ENCODE data around the gene SEMA3D.

The SEMA3D gene

DNA sequence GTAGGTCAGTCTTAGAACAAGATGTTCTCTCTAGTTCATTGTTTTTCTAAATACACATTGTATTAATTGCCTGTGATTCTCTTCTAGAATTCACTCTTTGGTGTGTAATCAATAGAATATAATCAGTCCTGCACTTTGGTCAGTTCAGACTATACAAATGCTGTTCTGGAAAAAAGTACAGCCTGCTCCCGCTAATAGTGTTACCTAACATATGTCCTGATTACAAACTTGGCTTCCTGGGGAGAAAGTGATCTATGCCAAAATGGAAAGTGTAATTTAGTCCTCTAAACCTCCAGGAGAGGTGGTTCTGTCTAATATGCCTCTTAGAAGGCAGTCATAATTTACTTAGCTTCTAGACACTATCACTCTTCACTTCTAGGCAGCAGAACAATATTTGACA, 215.5 kb downstream of the SEMA3D start:
- DNase-seq = no peak

DNA sequence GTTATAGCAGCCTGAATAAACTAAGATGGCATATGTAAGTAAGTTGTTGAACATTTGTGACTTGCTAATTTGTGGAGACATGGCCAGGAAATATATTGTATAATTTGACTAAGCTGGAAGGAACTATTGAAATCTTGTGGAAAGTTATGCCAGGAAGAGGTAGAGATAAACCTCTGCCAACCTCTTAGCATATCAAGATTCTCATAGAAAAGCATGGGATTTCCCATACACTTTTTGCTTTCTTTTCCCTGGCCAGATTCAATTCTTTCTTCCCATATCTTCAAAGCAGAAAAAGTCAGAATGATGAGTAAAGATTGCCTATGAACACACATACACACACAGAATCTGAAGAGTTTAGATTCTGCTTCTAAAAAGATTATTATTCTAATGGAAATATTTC, 216.2 kb downstream of the SEMA3D start:
- DNase-seq = no peak

DNA sequence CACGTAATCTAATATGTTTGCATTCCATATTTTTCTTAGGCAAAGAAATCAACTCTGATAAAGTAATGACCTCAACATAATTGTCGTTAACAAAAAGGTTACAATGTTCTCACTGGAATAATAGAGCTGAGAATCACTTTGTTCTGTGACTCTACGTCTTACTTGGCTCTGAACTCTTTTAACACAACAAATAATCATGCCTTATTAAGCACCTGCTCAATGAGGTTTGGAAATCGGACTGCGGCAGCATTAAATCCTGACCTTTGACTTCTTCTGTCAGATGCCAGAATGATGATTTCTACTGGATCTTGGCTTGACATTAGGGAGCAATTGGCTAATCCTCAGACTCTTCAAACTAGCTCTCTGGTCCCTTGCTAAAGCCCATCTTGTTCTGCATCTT, 233.6 kb downstream of the SEMA3D start:
- no peak for DNase-seq

DNA sequence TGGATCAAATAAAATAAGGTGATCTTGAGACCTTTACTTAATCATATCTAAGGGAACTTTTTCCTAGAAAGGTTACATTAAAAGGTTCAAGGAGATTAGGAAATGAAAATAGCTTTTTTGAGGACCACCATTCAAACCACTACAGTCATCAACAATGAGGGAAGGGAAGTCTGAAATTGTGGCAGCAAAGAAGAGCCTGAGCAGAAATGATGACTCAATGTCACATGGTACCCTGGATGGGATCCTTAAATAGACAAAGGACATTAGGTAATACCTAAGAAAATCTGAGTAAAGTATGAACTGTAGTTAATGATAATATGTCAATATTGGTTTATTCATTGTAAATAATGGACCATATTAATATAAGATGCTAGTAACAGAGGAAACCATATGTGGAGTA, 236.0 kb downstream of the SEMA3D start:
- DNase-seq = no peak

DNA sequence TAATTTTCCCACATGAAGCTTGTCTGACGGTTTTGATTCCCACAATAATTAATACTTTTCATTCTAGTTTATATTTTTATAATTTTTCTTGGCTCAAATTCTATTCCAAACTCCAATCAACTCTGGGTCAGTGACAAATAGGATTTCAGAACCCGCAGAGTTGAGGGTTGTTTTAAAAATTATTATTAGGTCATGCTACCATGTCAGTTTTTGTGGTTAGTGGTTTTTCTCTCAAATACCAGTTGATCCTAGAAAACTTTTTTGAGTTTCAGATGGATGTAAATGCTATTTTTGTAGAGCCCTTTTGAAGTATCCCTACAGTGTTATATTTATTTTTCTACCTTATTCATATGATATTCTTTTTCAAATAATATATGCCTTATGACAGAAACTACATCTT, 237.4 kb downstream of the SEMA3D start:
- DNase-seq = no peak

DNA sequence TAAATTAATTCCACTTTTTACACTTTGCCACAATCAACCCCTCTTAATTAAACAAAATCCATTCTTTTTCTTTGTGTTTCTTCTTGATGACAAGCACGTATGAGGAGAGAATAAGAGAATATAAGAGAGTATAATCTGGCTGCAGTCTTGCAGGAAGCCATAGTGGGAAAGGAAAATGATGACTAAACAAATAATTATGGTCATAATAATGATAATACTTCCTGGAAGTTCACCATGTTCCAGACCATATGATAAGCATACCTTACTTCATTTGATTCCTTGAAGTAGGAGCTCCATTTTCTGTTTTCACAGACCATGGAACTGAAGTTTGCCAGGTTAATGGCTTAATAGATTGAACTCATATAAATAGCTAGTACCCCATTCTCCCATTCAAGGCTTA, 237.8 kb downstream of the SEMA3D start:
- DNase-seq = no peak

DNA sequence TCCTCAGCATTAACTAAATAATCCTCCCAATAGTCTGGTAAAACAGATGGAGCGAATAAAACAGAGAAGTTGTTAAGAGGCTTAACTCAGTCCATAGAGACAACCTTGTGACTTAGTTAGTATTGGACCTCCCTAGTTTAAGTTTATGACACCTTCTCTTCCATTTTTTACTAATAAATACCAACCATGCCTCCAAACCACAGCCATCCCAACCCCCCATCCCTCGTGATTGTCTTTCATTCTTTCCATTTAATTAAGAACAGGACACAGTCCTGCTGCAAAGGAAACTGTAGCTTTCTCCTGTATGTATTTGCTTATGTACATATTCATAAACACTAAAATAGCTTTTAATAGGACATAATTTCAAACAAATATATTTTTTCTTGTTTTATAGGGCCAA, 238.2 kb downstream of the SEMA3D start:
- DNase-seq = no peak

DNA sequence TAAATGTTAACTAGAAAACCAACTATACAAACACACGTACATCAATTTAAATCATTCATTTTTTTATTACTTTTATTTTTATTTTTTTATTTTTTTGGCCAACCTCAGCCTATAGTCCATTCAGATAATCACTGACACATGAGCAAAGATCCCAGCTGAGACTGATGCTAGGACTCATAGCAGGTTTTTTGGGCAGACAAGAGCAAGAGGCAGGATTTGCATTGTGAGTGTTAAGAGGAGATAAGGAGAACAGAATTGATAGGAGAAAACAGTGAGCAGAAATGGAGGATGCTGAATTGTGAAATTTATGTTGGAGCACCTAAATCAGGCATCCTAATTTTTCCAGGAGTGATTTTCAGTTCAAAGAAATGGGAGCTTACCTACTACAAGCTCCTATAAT, 240.3 kb downstream of the SEMA3D start:
- no peak for DNase-seq

Measured in GF-D8 (cell line).